Thymus (tissue), 11 donors: Measurements from ENCODE around the gene PRR22. TPM values are rescaled to one million over a fixed set of nuclear protein-coding genes. Genes with fewer than 3 reads are reported as not detected.

ENCODE experiments used
- DNase-seq, 9 donors: peaks; one replicate each; pipeline ENCODE4 v3.0.0-alpha.2; 2013; ENCODE audit warnings: low spot score in 9 of 9, low read depth in 6 of 9, missing footprints in 1 of 9
- H3K27ac ChIP-seq, 2 donors: one replicate each; pipeline ENCODE4 v1.5.1; 2013; ENCODE audit warnings: control low read depth in 1 of 2, low read depth in 1 of 2, low read length in 1 of 2, mild to moderate bottlenecking in 1 of 2, moderate library complexity in 1 of 2
- H3K27me3 ChIP-seq, 2 donors: one replicate each; pipeline ENCODE4 v1.5.1; 2013; ENCODE audit warnings: low read length in 1 of 2; ENCODE audit not compliant: control insufficient read depth in 2 of 2, insufficient read depth in 1 of 2
- H3K36me3 ChIP-seq, 2 donors: one replicate each; pipeline ENCODE4 v1.5.1; 2013; ENCODE audit warnings: low read length in 1 of 2, mild to moderate bottlenecking in 1 of 2, moderate library complexity in 1 of 2; ENCODE audit not compliant: control insufficient read depth in 2 of 2, insufficient read depth in 2 of 2
- H3K4me1 ChIP-seq, 2 donors: one replicate each; pipeline ENCODE4 v1.5.1; 2013; ENCODE audit warnings: low read length in 2 of 2; ENCODE audit not compliant: control insufficient read depth in 2 of 2, insufficient read depth in 2 of 2
- H3K4me3 ChIP-seq, 2 donors: one replicate each; pipeline ENCODE4 v1.5.1; 2013; ENCODE audit warnings: low read length in 2 of 2, control low read depth in 1 of 2, mild to moderate bottlenecking in 1 of 2
- H3K9me3 ChIP-seq, 2 donors: one replicate each; pipeline ENCODE4 v1.5.1; 2013; ENCODE audit warnings: low read length in 1 of 2, mild to moderate bottlenecking in 1 of 2; ENCODE audit not compliant: control insufficient read depth in 2 of 2, insufficient read depth in 1 of 2
- WGBS: extraction: QIAGEN DNeasy Blood & Tissue Kit; methylation state at CpG from one replicate; pipeline ENCODE4 v1.1.7; 2013; 5-methylcytosine and 5-hydroxymethylcytosine counted together
- polyA plus RNA-seq: library from polyadenylated mRNA; stranded (reverse); fragments of 200-250 nt; gene quantifications from one replicate; pipeline ENCODE4 v1.2.3, GENCODE V29; 2013
- total RNA-seq: library from RNA; stranded (reverse); fragments of 120-200 nt; gene quantifications from one replicate; pipeline ENCODE4 v1.2.4, GENCODE V29; 2013
- donor health status: healthy.

Gene PRR22
- total and polyA plus RNA-seq, 2 donors = 1.6 to 13.6 TPM

GRCh38 chr19:5775668-5776309 is 8.8 kb downstream of the PRR22 start:
- Histone ChIP-seq H3K9me3 (no peaks in the 10 kb centered on the region), H3K36me3 (no peaks in the 10 kb centered on the region), H3K27me3 (no peaks in the 10 kb centered on the region), H3K4me3 (no peak overlapping the region), H3K27ac (no peak overlapping the region), H3K4me1 (no peaks in the 10 kb centered on the region)
- DNase-seq = no peak
- WGBS = 92% methylated on average over 17 of the region's 17 CpGs

GRCh38 chr19:5774921-5775320 is 9.6 kb downstream of the PRR22 start:
- no peak overlapping the region for H3K4me3 ChIP-seq
- WGBS = 91% methylated on average over 8 of the region's 8 CpGs
- H3K4me1 ChIP-seq = no peaks in the 10 kb centered on the region
- H3K9me3 ChIP-seq = no peaks in the 10 kb centered on the region
- no peaks in the 10 kb centered on the region for H3K36me3 ChIP-seq
- no peaks in the 10 kb centered on the region for H3K27me3 ChIP-seq
- no peak for DNase-seq
- no peak overlapping the region for H3K27ac ChIP-seq

- WGBS = 92% methylated on average over 5 of the region's 5 CpGs
- Histone ChIP-seq H3K27ac (no peak overlapping the region), H3K36me3 (no peaks in the 10 kb centered on the region), H3K4me1 (no peaks in the 10 kb centered on the region), H3K4me3 (no peak overlapping the region), H3K9me3 (no peaks in the 10 kb centered on the region), H3K27me3 (no peaks in the 10 kb centered on the region)
- DNase-seq = no peak
These were observed 11.3 kb downstream of the PRR22 start for GRCh38 chr19:5773276-5773675.

- H3K4me3 ChIP-seq = no peak overlapping the region
- H3K4me1 ChIP-seq = no peaks in the 10 kb centered on the region
- no peaks in the 10 kb centered on the region for H3K36me3 ChIP-seq
- no peaks in the 10 kb centered on the region for H3K9me3 ChIP-seq
- 77% methylated on average over 19 of the region's 19 CpGs for WGBS
- DNase-seq = no peak
- H3K27ac ChIP-seq = no peak overlapping the region
- no peaks in the 10 kb centered on the region for H3K27me3 ChIP-seq
These were observed 12.1 kb downstream of the PRR22 start for GRCh38 chr19:5772416-5772815.

- Histone ChIP-seq H3K4me3 (no peak overlapping the region), H3K36me3 (no peaks in the 10 kb centered on the region), H3K9me3 (no peaks in the 10 kb centered on the region), H3K27ac (no peak overlapping the region), H3K4me1 (no peaks in the 10 kb centered on the region), H3K27me3 (no peaks in the 10 kb centered on the region)
- WGBS = 98% methylated on average over 10 of the region's 10 CpGs
- no peak for DNase-seq
These were observed 16.6 kb downstream of the PRR22 start for GRCh38 chr19:5767949-5768348.

GRCh38 chr19:5765220-5765619 is 19.3 kb downstream of the PRR22 start:
- no peaks in the 10 kb centered on the region for H3K27me3 ChIP-seq
- no peaks in the 10 kb centered on the region for H3K36me3 ChIP-seq
- no peak overlapping the region for H3K27ac ChIP-seq
- H3K9me3 ChIP-seq = no peaks in the 10 kb centered on the region
- no peaks in the 10 kb centered on the region for H3K4me1 ChIP-seq
- 99% methylated on average over 3 of the region's 3 CpGs for WGBS
- H3K4me3 ChIP-seq = no peak overlapping the region
- DNase-seq = no peak

- no peaks in the 10 kb centered on the region for H3K36me3 ChIP-seq
- H3K27ac ChIP-seq = no peak overlapping the region
- H3K4me1 ChIP-seq = no peaks in the 10 kb centered on the region
- no peaks in the 10 kb centered on the region for H3K9me3 ChIP-seq
- WGBS = 93% methylated on average over 5 of the region's 5 CpGs
- DNase-seq = no peak
- peaks cover 0 to 3% of the 10 kb centered on the region in 2 donors for H3K27me3 ChIP-seq
- H3K4me3 ChIP-seq = no peak overlapping the region
These were observed 21.8 kb downstream of the PRR22 start for GRCh38 chr19:5762608-5763217.

GRCh38 chr19:5753743-5754142 is 30.8 kb downstream of the PRR22 start:
- Histone ChIP-seq H3K4me1 (no peaks in the 10 kb centered on the region), H3K4me3 (no peak overlapping the region), H3K9me3 (no peaks in the 10 kb centered on the region), H3K27ac (no peak overlapping the region), H3K27me3 (peaks cover 0 to 3% of the 10 kb centered on the region in 2 donors), H3K36me3 (no peaks in the 10 kb centered on the region)
- 84% methylated on average over 6 of the region's 6 CpGs for WGBS
- DNase-seq = no peak

- Histone ChIP-seq H3K4me3 (no peak overlapping the region), H3K36me3 (no peaks in the 10 kb centered on the region), H3K9me3 (no peaks in the 10 kb centered on the region), H3K27ac (no peak overlapping the region), H3K27me3 (no peaks in the 10 kb centered on the region), H3K4me1 (no peaks in the 10 kb centered on the region)
- DNase-seq = no peak
- 90% methylated on average over 7 of the region's 7 CpGs for WGBS
These were observed 32.8 kb downstream of the PRR22 start for GRCh38 chr19:5751709-5752108.
